RWPE2 (cell line): ENCODE data around the gene MYOZ3.
A peak's percentile ranks its signal among the peaks of the same experiment; 100 is the strongest.

Experiments
- ATAC-seq: fragments of 200-7000 bp; cut with Tn5 transposase; 3 replicates; pipeline ENCODE4 v1.9.1; 2021; ENCODE audit warnings: low read depth
- DNase-seq: peaks from one replicate; pipeline ENCODE4 v3.0.0-alpha.2; 2020; ENCODE audit warnings: low spot score
- H3K27ac ChIP-seq: fragments of 450-650 bp; 2 replicates; pipeline ENCODE4 v1.5.1; 2017; ENCODE audit warnings: mild to moderate bottlenecking; ENCODE audit not compliant: poor library complexity, severe bottlenecking
- H3K27me3 ChIP-seq: fragments of 250-450 bp; sonication (Bioruptor Pico); 2 replicates; pipeline ENCODE4 v1.5.1; 2021; ENCODE audit warnings: mild to moderate bottlenecking, moderate library complexity; ENCODE audit not compliant: insufficient read depth, poor library complexity, severe bottlenecking
- H3K36me3 ChIP-seq: fragments of 250-450 bp; sonication (Bioruptor Pico); 2 replicates; pipeline ENCODE4 v1.5.1; 2020; ENCODE audit warnings: low read depth, mild to moderate bottlenecking, moderate library complexity
- H3K4me1 ChIP-seq: fragments of 250-450 bp; sonication (Bioruptor Pico); 2 replicates; pipeline ENCODE4 v1.5.1; 2021; ENCODE audit warnings: mild to moderate bottlenecking, moderate library complexity; ENCODE audit not compliant: insufficient read depth, poor library complexity, severe bottlenecking
- H3K4me3 ChIP-seq: fragments of 250-450 bp; sonication (Bioruptor Pico); 2 replicates; pipeline ENCODE4 v1.5.1; 2021; ENCODE audit warnings: mild to moderate bottlenecking, moderate library complexity; ENCODE audit not compliant: severe bottlenecking
- H3K9me3 ChIP-seq: fragments of 250-450 bp; sonication (Bioruptor Pico); 2 replicates; pipeline ENCODE4 v1.5.1; 2021; ENCODE audit warnings: mild to moderate bottlenecking, moderate library complexity; ENCODE audit not compliant: severe bottlenecking
- CTCF ChIP-seq: fragments of 450-650 bp; IDR thresholded peaks from one replicate; pipeline ENCODE4 v1.5.1; 2017; ENCODE audit warnings: mild to moderate bottlenecking, moderate library complexity; ENCODE audit not compliant: poor library complexity, severe bottlenecking

MYOZ3 gene

GRCh38 chr5:150641824-150642566, 19.1 kb upstream of the MYOZ3 start:
- Histone ChIP-seq H3K4me3 (no peak overlapping the region), H3K27ac (peak overlapping the region; percentile 93)
- no peak for ATAC-seq

DNA sequence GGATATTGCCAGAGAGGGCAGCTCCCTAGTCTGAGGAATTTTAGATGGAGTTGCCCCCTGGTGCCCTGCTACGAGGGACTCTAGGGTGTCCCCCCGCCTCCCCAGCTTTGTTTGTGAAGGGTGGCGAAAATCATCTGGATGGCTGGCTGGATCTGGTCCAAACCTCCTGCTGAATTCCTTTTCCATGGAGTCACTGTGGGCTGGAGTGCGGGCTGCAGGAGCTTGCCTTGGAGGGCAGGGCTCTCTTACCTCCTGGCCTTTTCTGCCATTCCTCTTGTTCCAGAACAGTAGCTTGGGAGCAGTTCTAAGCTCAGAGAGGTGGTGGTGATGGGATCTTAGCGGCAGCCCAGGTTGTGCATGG, 18.5 kb upstream of the MYOZ3 start:
- ATAC-seq (peak; percentile 74), DNase-seq (peak; percentile 94)
- Histone ChIP-seq H3K36me3 (no peaks in the 10 kb centered on the region), H3K27ac (peak overlapping the region; percentile 93), H3K27me3 (no peaks in the 10 kb centered on the region), H3K9me3 (no peaks in the 10 kb centered on the region), H3K4me3 (no peak overlapping the region), H3K4me1 (peaks cover 61% of the 10 kb centered on the region)
- TF ChIP-seq CTCF = no peak

More at GRCh38 chr5:150641824-150642566, 19.1 kb upstream of the MYOZ3 start:
- DNase-seq = no peak
- Histone ChIP-seq H3K4me1 (peaks cover 67% of the 10 kb centered on the region), H3K9me3 (no peaks in the 10 kb centered on the region), H3K27me3 (no peaks in the 10 kb centered on the region), H3K36me3 (no peaks in the 10 kb centered on the region)
- TF ChIP-seq CTCF = no peak

- ATAC-seq = no peak
- H3K4me1 ChIP-seq = peaks cover 58% of the 10 kb centered on the region
- peak overlapping the region; percentile 93 for H3K27ac ChIP-seq
- H3K27me3 ChIP-seq = no peaks in the 10 kb centered on the region
- no peak for DNase-seq
- H3K36me3 ChIP-seq = no peaks in the 10 kb centered on the region
- no peaks in the 10 kb centered on the region for H3K9me3 ChIP-seq
- no peak for TF ChIP-seq CTCF
- H3K4me3 ChIP-seq = no peak overlapping the region
These were observed 17.9 kb upstream of the MYOZ3 start for GRCh38 chr5:150642991-150643710.

DNA sequence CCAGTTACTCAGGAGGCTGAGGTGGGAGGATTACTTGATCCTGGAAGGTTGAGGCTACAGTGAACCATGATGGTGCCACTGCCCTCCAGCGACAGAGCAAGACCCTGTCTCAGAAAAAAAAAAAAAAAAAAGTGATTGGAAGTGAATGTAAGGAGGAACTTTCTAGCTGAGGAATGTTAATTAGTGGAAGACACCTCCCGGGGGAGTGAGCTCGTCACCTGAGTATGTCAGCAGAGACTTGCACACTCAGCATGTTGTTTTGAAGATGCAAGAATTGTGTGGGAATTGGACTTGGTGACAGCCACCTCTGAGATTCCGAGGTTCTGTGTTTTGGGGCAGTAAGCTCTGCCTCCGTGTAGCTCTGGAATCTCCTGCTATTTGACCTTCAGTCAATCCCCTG, 17.0 kb upstream of the MYOZ3 start:
- TF ChIP-seq CTCF = no peak
- Histone ChIP-seq H3K4me1 (peaks cover 58% of the 10 kb centered on the region), H3K27ac (peak overlapping the region; percentile 93), H3K4me3 (no peak overlapping the region), H3K9me3 (no peaks in the 10 kb centered on the region), H3K27me3 (no peaks in the 10 kb centered on the region), H3K36me3 (no peaks in the 10 kb centered on the region)
- ATAC-seq (no peak), DNase-seq (no peak)

- Histone ChIP-seq H3K4me3 (no peak overlapping the region), H3K27ac (peak overlapping the region; percentile 93), H3K27me3 (no peaks in the 10 kb centered on the region), H3K9me3 (no peaks in the 10 kb centered on the region), H3K36me3 (no peaks in the 10 kb centered on the region), H3K4me1 (peaks cover 58% of the 10 kb centered on the region)
- no peak for TF ChIP-seq CTCF
- no peak for ATAC-seq
- no peak for DNase-seq
These were observed 16.5 kb upstream of the MYOZ3 start for GRCh38 chr5:150644514-150644913.
